Loucy (cell line): Measurements from ENCODE around the gene IDH2.

Source experiments
- H2AFZ ChIP-seq: fragments of 200-600 bp; sonication (generic); 2 replicates; pipeline ENCODE4 v1.6.0; 2016; ENCODE audit warnings: antibody characterized with exemption, mild to moderate bottlenecking, low read length, moderate library complexity
- H3F3A ChIP-seq: fragments of 200-600 bp; 2 replicates; pipeline ENCODE4 v1.6.0; 2016; ENCODE audit warnings: antibody characterized with exemption, low read depth, mild to moderate bottlenecking
- H3K27me3 ChIP-seq: fragments of 200-600 bp; sonication (generic); 2 replicates; pipeline ENCODE4 v1.6.1; 2014; ENCODE audit warnings: low read length, mild to moderate bottlenecking; ENCODE audit not compliant: insufficient read depth, poor library complexity, severe bottlenecking
- H3K36me3 ChIP-seq: fragments of 200-600 bp; sonication (generic); 2 replicates; pipeline ENCODE4 v1.6.1; 2016; ENCODE audit warnings: low read length; ENCODE audit not compliant: insufficient read depth
- H3K4me1 ChIP-seq: fragments of 200-600 bp; sonication (generic); 2 replicates; pipeline ENCODE4 v1.5.1; 2014; ENCODE audit warnings: low read length, mild to moderate bottlenecking; ENCODE audit not compliant: insufficient read depth, poor library complexity, severe bottlenecking
- H3K4me2 ChIP-seq: fragments of 200-600 bp; sonication (generic); 2 replicates; pipeline ENCODE4 v1.6.0; 2014; ENCODE audit warnings: antibody characterized with exemption, low read length, low read depth, mild to moderate bottlenecking; ENCODE audit not compliant: poor library complexity, severe bottlenecking
- H3K4me3 ChIP-seq: fragments of 200-600 bp; sonication (generic); 2 replicates; pipeline ENCODE4 v1.5.1; 2014; ENCODE audit warnings: low read length, mild to moderate bottlenecking, mixed read lengths; ENCODE audit not compliant: poor library complexity, severe bottlenecking
- H3K79me2 ChIP-seq: fragments of 200-600 bp; sonication (generic); 2 replicates; pipeline ENCODE4 v1.6.1; 2014; ENCODE audit warnings: low read length; ENCODE audit not compliant: insufficient read depth
- H3K9ac ChIP-seq: fragments of 200-600 bp; sonication (generic); 2 replicates; pipeline ENCODE4 v1.6.0; 2014; ENCODE audit warnings: mild to moderate bottlenecking, low read depth, low read length, moderate library complexity; ENCODE audit not compliant: poor library complexity, severe bottlenecking
- H3K9me2 ChIP-seq: fragments of 200-600 bp; sonication (generic); replicated peaks from 2 replicates; pipeline ENCODE4 v1.6.1; 2016; ENCODE audit warnings: low read depth, low read length, mixed read lengths
- H3K9me3 ChIP-seq: fragments of 200-600 bp; sonication (generic); 2 replicates; pipeline ENCODE4 v1.6.1; 2014; ENCODE audit warnings: mild to moderate bottlenecking, antibody characterized with exemption, low read length, low read depth; ENCODE audit not compliant: insufficient read depth
- H4K20me1 ChIP-seq: fragments of 200-600 bp; sonication (generic); 2 replicates; pipeline ENCODE4 v1.6.0; 2014; ENCODE audit warnings: antibody characterized with exemption, low read length, mild to moderate bottlenecking; ENCODE audit not compliant: insufficient read depth, poor library complexity, severe bottlenecking
- CTCF ChIP-seq: fragments of 200-600 bp; sonication (generic); conservative IDR thresholded peaks from 2 replicates; pipeline ENCODE4 v1.5.1; 2014; ENCODE audit warnings: mild to moderate bottlenecking, antibody characterized with exemption, low read length
- EZH2phosphoT487 ChIP-seq: fragments of 200-600 bp; IDR thresholded peaks from 2 replicates; pipeline ENCODE4 v1.6.1; 2018; ENCODE audit warnings: antibody characterized with exemption, mild to moderate bottlenecking, moderate library complexity, borderline replicate concordance

IDH2 gene

GRCh38 chr15:90145761-90146160, 43.5 kb upstream of the IDH2 start:
- H3F3A ChIP-seq, result no peaks in the 10 kb centered on the region
- H3K36me3 ChIP-seq, result no peaks in the 10 kb centered on the region
- no peaks in the 10 kb centered on the region for H3K9me2 ChIP-seq
- H3K4me1 ChIP-seq, result peaks cover 8% of the 10 kb centered on the region
- no peak overlapping the region for H3K9ac ChIP-seq
- no peaks in the 10 kb centered on the region for H3K27me3 ChIP-seq
- no peaks in the 10 kb centered on the region for H3K9me3 ChIP-seq
- no peak overlapping the region for H2AFZ ChIP-seq
- no peak overlapping the region for H3K4me2 ChIP-seq
- H3K4me3 ChIP-seq, result no peak overlapping the region
- H3K79me2 ChIP-seq, result no peaks in the 10 kb centered on the region
- H4K20me1 ChIP-seq, result no peaks in the 10 kb centered on the region
- TF ChIP-seq EZH2phosphoT487 (no peak), CTCF (no peak)

GRCh38 chr15:90145259-90145658, 43.0 kb upstream of the IDH2 start:
- no peak for TF ChIP-seq CTCF
- no peak for TF ChIP-seq EZH2phosphoT487
- Histone ChIP-seq H3K79me2 (no peaks in the 10 kb centered on the region), H2AFZ (no peak overlapping the region), H3K9me3 (no peaks in the 10 kb centered on the region), H3K9me2 (no peaks in the 10 kb centered on the region), H3F3A (no peaks in the 10 kb centered on the region), H3K4me3 (no peak overlapping the region), H3K9ac (no peak overlapping the region), H3K4me2 (no peak overlapping the region), H3K4me1 (peaks cover 8% of the 10 kb centered on the region), H4K20me1 (no peaks in the 10 kb centered on the region), H3K36me3 (no peaks in the 10 kb centered on the region), H3K27me3 (no peaks in the 10 kb centered on the region)

- H3F3A ChIP-seq, result no peaks in the 10 kb centered on the region
- no peaks in the 10 kb centered on the region for H3K36me3 ChIP-seq
- H2AFZ ChIP-seq, result peak overlapping the region; percentile 88
- no peaks in the 10 kb centered on the region for H3K9me2 ChIP-seq
- H3K79me2 ChIP-seq, result no peaks in the 10 kb centered on the region
- H3K27me3 ChIP-seq, result no peaks in the 10 kb centered on the region
- H3K9me3 ChIP-seq, result no peaks in the 10 kb centered on the region
- H3K4me1 ChIP-seq, result peaks cover 8% of the 10 kb centered on the region
- no peaks in the 10 kb centered on the region for H4K20me1 ChIP-seq
- peak overlapping the region; percentile 47 for H3K4me2 ChIP-seq
- TF ChIP-seq EZH2phosphoT487, result no peak
- peak; percentile 87 for TF ChIP-seq CTCF
- H3K9ac ChIP-seq, result peak overlapping the region; percentile 42
- no peak overlapping the region for H3K4me3 ChIP-seq
These were observed 40.9 kb upstream of the IDH2 start for GRCh38 chr15:90143166-90143655.
